Measurements from ENCODE around the gene PILRA.

The PILRA gene

GRCh38 chr7:100413346-100413745, 40.1 kb downstream of the PILRA start:
- DNase-seq (ENCODE audit: low read depth): no peak

- no peak for DNase-seq (ENCODE audit: low read depth)
These were observed 40.6 kb downstream of the PILRA start for GRCh38 chr7:100413889-100414288.

DNA sequence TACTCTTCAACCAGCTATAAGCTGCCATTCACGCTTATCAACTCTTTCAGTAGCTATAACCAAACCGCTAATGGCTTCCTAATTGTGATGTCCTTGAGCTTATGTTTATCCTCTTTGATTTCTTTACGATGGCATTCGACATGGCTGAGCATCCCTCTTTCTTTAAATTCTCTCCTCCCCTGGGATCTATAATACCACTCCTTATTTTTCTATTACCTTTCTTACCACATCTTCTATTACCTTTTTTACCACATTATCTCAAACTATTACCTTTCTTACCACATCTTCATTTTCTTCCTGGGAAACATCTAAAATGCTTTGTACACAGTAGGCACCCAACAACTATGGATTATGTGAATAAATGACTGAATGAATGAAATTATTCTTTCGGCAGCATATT, 42.2 kb downstream of the PILRA start:
- no peak for DNase-seq (ENCODE audit: low read depth)

GRCh38 chr7:100418930-100419659, 45.8 kb downstream of the PILRA start:
- DNase-seq (ENCODE audit: low read depth): no peak

- DNase-seq (ENCODE audit: low read depth): no peak
These were observed 46.5 kb downstream of the PILRA start for GRCh38 chr7:100419660-100420226.

- no peak for DNase-seq (ENCODE audit: low read depth)
These were observed 50.0 kb downstream of the PILRA start for GRCh38 chr7:100423315-100423714.

GRCh38 chr7:100425347-100425746, 52.1 kb downstream of the PILRA start:
- no peak for DNase-seq (ENCODE audit: low read depth)

DNA sequence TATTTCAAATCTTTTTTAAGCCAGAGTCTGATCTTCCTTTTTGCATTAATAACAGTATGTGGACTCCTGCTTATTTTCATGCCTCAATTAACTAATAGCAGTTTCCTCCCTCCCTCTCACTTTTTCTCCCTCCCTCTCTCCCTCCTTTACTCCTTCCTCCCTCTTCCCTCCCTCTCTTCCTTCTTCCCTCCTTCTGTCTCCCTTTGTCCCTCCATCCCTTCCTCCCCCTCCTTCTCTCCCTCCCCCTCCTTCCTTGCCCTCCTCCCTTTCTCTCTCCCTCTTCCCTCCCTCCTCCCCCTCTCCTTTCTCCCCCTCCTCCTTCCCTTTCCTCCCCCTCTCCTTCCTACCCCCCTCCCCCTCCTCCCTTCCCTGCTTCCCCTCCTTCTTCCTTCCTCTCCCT, 53.2 kb downstream of the PILRA start:
- DNase-seq (ENCODE audit: low read depth): no peak

DNA sequence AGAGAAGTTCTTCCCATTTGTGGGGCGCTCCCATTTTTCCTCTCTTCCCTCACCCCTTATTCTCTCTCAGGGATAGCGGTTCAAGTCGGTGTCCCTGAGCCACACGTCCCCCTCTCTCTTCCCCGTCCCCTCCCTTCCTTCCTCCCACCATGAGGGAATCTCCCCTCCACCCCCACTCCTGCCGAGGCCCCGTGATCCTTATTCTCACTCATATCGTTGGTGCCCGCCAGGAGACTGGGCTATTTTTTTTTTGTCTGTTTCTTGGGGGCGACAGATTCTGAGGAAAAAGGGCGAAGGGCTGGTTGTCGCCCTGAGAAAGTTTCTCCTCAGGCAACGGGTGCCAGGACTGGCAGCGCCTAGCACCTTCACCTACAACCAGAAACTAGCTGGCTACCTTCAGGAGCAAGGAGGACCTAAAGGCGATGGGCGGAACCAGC, 54.5 kb downstream of the PILRA start:
- no peak for DNase-seq (ENCODE audit: low read depth)

GRCh38 chr7:100428199-100428966, 55.1 kb downstream of the PILRA start, which contains the start of gene ZCWPW1:
Gene ZCWPW1 (minus strand): TSS chr7:100428703. CDS start chr7:100420649, 8,054 bp downstream.
- DNase-seq (ENCODE audit: low read depth): peak; percentile 94

GRCh38 chr7:100428967-100429636, 55.8 kb downstream of the PILRA start:
- DNase-seq (ENCODE audit: low read depth): peak; percentile 100

DNA sequence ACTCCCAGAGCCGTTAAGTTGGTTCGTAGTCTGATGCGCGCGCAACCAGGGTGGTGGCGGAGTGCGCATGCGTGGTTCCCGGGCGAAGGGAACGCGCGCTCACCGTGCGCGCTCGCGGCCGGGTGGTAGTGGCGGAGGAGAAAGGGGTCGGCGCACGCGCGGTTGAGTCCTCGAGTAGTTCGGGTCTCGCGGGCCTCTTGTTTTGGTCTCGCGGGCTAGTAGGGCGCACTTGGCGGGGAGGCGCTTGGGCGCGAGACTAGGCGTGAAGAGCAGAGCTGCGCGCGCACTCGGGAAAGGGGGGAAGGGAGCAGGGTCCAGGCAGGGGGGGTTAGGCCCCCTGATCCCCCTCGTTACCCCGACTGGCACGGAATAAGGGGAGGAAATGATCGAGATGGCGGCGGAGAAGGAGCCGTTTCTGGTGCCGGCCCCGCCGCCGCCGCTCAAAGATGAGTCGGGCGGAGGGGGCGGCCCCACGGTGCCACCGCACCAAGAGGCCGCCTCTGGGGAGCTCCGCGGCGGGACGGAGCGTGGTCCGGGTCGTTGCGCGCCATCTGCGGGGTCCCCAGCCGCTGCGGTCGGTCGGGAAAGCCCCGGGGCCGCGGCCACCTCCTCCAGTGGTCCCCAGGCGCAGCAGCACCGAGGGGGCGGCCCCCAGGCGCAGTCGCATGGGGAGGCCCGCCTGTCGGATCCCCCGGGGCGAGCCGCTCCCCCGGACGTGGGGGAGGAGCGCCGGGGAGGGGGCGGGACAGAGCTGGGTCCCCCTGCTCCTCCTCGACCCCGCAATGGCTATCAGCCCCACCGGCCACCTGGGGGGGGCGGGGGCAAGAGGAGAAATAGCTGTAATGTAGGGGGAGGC, 56.6 kb downstream of the PILRA start, which contains the start of gene MEPCE:
MEPCE (plus strand) TSS at position 195 of the 856 bp plus-strand sequence; CDS start at position 383, 188 bp downstream.
- peak; percentile 96 for DNase-seq (ENCODE audit: low read depth)

GRCh38 chr7:100430493-100431285, 57.4 kb downstream of the PILRA start:
- DNase-seq (ENCODE audit: low read depth): no peak

- DNase-seq (ENCODE audit: low read depth): no peak
These were observed 58.0 kb downstream of the PILRA start for GRCh38 chr7:100431286-100431735.

- DNase-seq (ENCODE audit: low read depth): no peak
These were observed 58.8 kb downstream of the PILRA start for GRCh38 chr7:100432053-100432452.

- no peak for DNase-seq (ENCODE audit: low read depth)
These were observed 59.5 kb downstream of the PILRA start for GRCh38 chr7:100432621-100433275.

DNA sequence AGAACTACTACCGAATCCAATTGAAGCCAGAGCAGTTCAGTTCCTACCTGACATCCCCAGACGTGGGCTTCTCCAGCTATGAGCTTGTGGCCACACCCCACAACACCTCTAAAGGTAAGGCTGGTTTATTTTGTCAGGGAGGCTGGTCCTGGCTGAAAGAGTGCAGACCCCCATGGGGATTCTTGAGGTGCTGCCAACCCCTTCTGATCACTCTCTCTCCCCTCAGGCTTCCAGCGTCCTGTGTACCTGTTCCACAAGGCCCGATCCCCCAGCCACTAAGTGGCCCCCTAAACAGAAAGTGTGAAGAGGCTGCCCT, 59.9 kb downstream of the PILRA start:
- no peak for DNase-seq (ENCODE audit: low read depth)

DNA sequence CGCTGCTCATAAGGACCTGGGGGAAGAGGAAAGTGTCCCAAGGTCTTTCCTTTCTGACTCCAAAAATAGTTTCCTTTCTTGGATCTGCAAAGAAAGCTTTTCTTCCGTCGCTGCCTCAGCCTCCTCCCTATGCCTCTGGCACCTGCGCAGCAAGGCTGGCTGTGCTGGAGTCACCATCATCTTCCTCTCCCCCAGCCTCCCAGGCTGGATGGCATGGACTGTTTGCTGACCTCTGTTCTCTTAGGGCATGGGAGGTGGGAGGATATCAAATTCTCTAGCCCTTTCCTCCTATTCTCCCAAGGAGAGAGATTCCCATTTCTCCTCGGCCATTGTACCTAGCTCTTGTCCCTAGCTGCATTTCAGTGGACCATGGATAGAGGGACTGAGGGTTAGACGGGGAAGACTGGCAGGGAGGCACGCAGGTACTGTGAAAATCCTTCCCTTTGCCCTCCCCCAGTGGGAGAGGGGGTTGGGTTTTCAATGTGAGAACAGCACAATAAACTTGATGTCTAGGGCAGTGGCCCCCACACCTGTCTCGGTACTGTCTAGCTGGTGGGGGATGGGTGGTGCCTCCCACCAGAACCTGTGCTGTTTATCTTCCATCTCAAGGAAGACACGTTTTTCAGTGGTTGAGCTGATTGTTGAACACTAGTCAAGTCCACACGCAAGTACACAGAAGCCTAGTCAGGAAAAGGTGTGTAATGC, 60.5 kb downstream of the PILRA start:
- no peak for DNase-seq (ENCODE audit: low read depth)

All from stimulated activated CD8-positive, alpha-beta memory T cell treated with anti-CD3 and anti-CD28 coated beads, Interleukin-12 subunit alpha, Interleukin-12 subunit beta, amount 100 ng/mL, for 4 hours (primary cell).